Pancreas (tissue), 10 donors: ENCODE measurements around the gene TNN. TPM values are rescaled to one million over a fixed set of nuclear protein-coding genes. Genes with fewer than 3 reads are reported as not detected.

Experiments
- ATAC-seq, 4 donors: fragments of 200-7000 bp; cut with Tn5 transposase; one replicate each; pipeline versions ENCODE4 v1.8.0 to v1.9.1; 2020; ENCODE audit warnings: mild to moderate bottlenecking in 4 of 4, moderate library complexity in 4 of 4
- DNase-seq, 6 donors: peaks; one replicate each; pipeline ENCODE4 v3.0.0-alpha.2; 2020
- FAIRE-seq: peaks from 2 replicates; lab custom pipeline; 2012; peaks lifted over from hg19 to GRCh38; lab: Jason Lieb, UNC
- H3K27ac ChIP-seq, 4 donors: fragments of 200-600 bp; sonication (generic); 1 replicate in 3 of 4; 2 replicates in 1 of 4; pipeline versions ENCODE4 v1.5.0 to v1.8.0; 2020
- H3K27me3 ChIP-seq, 4 donors: fragments of 200-600 bp; one replicate each; pipeline ENCODE4 v1.8.0; 2021
- H3K36me3 ChIP-seq, 3 donors: fragments of 200-600 bp; sonication (generic) in 1 of 3; one replicate each; pipeline versions ENCODE4 v1.5.0 to v1.8.0; 2020 to 2021
- H3K4me1 ChIP-seq, 3 donors: fragments of 200-600 bp; one replicate each; pipeline ENCODE4 v1.8.0; 2021
- H3K4me3 ChIP-seq, 4 donors: fragments of 200-600 bp; sonication (generic) in 2 of 4; one replicate each; pipeline versions ENCODE4 v1.5.0 to v1.8.0; 2020 to 2021
- H3K9me3 ChIP-seq, 4 donors: fragments of 200-600 bp; one replicate each; pipeline ENCODE4 v1.8.0; 2021
- WGBS, 2 donors: extraction: QIAGEN DNeasy Blood & Tissue Kit; methylation state at CpG; one replicate each; pipeline ENCODE4 v1.1.7; 2013; 5-methylcytosine and 5-hydroxymethylcytosine counted together
- intact Hi-C, 3 donors: fragments of 100-400 bp; cut with DNase I; formaldehyde crosslinking; loops; one replicate each; pipeline versions ENCODE4 v1.11.1 to v1.14.2; 2022
- polyA plus RNA-seq, 2 donors: library from polyadenylated mRNA; stranded (reverse); fragments of 200-250 nt; gene quantifications; one replicate each; pipeline ENCODE4 v1.2.3, GENCODE V29; 2013
- total RNA-seq, 6 donors: library from RNA; stranded (reverse); fragmentation: NEBNext Ultra II Directional in 4 of 6; extraction: Animal tissue kit (Norgen Biotek cat#: 25700) in 4 of 6; gene quantifications; one replicate each; pipeline versions ENCODE4 v1.2.1 to v1.2.4, GENCODE V29; 2021 to 2023
- TF ChIP-seq, protein P1 (sequence below), 4 donors: fragments of 200-600 bp; sonication (generic) in 3 of 4; IDR thresholded peaks; one replicate each; pipeline versions ENCODE4 v1.5.0 to v1.8.0; 2021; ENCODE audit warnings: antibody characterized with exemption in 4 of 4
- donor health status: healthy with polysubstance abuse.
- donor health status: DM: no; HTN: no; CAD: no; lungs with moderate emphysema.
- donor health status: DM: no; HTN: no; CAD: no.
- donor health status: control.
- donor health status: control.
- donor health status: Bipolar disorder and iron deficiency.
- donor health status: DM: yes; HTN: yes; CAD: no.
- donor health status: DM: no; HTN: no; CAD: no.
- donor health status: DM: no; HTN: no; CAD: no.
- donor health status: DM: yes; HTN: yes; CAD: no.

Gene TNN
- total and polyA plus RNA-seq, 8 donors = 0.05 to 0.09 (median 0.07) TPM; not detected in 4

DNA sequence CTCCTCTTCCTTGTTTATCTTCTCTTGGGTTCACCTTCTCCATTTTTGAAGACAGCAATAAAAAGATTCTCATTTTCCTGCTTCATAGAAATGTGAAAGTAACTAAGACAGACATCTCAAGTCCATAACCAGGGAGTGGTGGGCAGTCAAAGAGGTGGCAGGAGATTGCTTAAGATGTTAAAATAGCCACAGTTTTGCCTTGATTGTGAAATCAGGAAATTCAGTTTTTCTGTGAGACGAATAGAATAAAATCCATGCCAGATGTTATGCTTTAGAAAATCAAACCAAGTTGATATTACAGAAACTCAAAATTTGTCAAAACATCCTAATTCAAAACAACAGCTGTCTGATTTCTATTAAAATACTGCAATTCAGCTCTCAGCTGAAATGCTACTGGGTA, 57.2 kb downstream of the TNN start:
- peak in 1 of 4 donors; percentile 19 for ATAC-seq
- WGBS, 2 donors = 51 to 60% methylated on average over 1 of the region's 1 CpG

DNA sequence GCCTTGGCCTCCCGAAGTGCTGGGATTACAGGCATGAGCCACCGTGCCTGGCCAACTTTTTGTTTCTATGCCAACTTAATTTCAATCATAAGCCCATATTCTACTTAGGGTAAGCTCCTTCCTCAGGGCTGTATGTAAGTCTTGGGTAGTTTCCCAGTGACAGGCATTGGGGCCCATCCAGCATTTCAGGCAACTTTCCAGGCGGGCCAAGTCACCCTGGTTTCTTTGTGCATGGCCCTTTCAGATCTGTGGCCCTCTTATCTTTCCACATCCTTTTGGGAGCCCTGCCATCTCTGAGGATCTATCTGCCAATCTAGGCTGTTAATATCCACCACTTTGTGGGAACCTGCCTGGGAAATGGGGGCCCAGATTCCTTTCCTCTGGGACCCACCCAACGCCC, 58.7 kb downstream of the TNN start:
- intact Hi-C loops = no loop called here
- 67 to 73% methylated on average over 4 of the region's 4 CpGs for WGBS, 2 donors
- H3K9me3 ChIP-seq = no peaks in the 10 kb centered on the region
- TF ChIP-seq, protein P1, sequence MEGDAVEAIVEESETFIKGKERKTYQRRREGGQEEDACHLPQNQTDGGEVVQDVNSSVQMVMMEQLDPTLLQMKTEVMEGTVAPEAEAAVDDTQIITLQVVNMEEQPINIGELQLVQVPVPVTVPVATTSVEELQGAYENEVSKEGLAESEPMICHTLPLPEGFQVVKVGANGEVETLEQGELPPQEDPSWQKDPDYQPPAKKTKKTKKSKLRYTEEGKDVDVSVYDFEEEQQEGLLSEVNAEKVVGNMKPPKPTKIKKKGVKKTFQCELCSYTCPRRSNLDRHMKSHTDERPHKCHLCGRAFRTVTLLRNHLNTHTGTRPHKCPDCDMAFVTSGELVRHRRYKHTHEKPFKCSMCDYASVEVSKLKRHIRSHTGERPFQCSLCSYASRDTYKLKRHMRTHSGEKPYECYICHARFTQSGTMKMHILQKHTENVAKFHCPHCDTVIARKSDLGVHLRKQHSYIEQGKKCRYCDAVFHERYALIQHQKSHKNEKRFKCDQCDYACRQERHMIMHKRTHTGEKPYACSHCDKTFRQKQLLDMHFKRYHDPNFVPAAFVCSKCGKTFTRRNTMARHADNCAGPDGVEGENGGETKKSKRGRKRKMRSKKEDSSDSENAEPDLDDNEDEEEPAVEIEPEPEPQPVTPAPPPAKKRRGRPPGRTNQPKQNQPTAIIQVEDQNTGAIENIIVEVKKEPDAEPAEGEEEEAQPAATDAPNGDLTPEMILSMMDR (IDR thresholded peaks at IDR 0.05) = no peak
- no peak overlapping the region for H3K27ac ChIP-seq
- no peak for ATAC-seq
- H3K4me3 ChIP-seq = no peak overlapping the region
- H3K27me3 ChIP-seq = no peaks in the 10 kb centered on the region
- H3K36me3 ChIP-seq = no peaks in the 10 kb centered on the region
- no peak for FAIRE-seq
- no peaks in the 10 kb centered on the region for H3K4me1 ChIP-seq
- DNase-seq = no peak

More for the DNA sequence above, 57.2 kb downstream of the TNN start:
- TF ChIP-seq, protein P1 (IDR thresholded peaks at IDR 0.05) = no peak
- no peak for FAIRE-seq
- intact Hi-C loops = loop anchor here in 1 of 3 donors (5.0 kb wide), 1 partner anchor 93 kb away; no protein-coding TSS in a partner anchor
- Histone ChIP-seq H3K36me3 (no peaks in the 10 kb centered on the region), H3K27ac (no peak overlapping the region), H3K4me3 (no peak overlapping the region), H3K4me1 (no peaks in the 10 kb centered on the region), H3K9me3 (no peaks in the 10 kb centered on the region), H3K27me3 (no peaks in the 10 kb centered on the region)
- DNase-seq = no peak

GRCh38 chr1:175127565-175127964, 59.9 kb downstream of the TNN start:
- Histone ChIP-seq H3K36me3 (no peaks in the 10 kb centered on the region), H3K4me3 (no peak overlapping the region), H3K9me3 (no peaks in the 10 kb centered on the region), H3K27ac (no peak overlapping the region), H3K4me1 (no peaks in the 10 kb centered on the region), H3K27me3 (no peaks in the 10 kb centered on the region)
- FAIRE-seq (no peak), DNase-seq (no peak), ATAC-seq (no peak)
- 70 to 84% methylated on average over 6 of the region's 6 CpGs for WGBS, 2 donors
- intact Hi-C loops = no loop called here
- TF ChIP-seq, protein P1 (IDR thresholded peaks at IDR 0.05) = no peak

DNA sequence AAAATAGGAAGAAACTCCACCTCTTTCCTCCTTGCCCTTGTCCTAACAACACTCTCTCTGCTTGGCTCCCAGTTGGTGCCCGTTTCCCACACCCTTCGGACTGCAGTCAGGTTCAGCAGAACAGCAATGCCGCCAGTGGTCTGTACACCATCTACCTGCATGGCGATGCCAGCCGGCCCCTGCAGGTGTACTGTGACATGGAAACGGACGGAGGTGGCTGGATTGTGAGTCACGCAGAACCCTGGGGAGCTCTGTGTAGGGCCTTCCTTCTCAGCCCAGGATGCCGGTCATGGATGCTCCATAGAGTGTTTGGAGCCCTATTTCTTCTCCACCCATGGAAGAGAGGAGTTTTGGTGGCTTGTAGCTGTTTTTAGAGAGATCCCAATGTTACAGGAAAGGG, 60.9 kb downstream of the TNN start:
- no peak for DNase-seq
- Histone ChIP-seq H3K9me3 (no peaks in the 10 kb centered on the region), H3K27me3 (no peaks in the 10 kb centered on the region), H3K4me3 (no peak overlapping the region), H3K27ac (no peak overlapping the region), H3K36me3 (no peaks in the 10 kb centered on the region), H3K4me1 (no peaks in the 10 kb centered on the region)
- no peak for ATAC-seq
- TF ChIP-seq, protein P1 (IDR thresholded peaks at IDR 0.05) = no peak
- FAIRE-seq = no peak
- intact Hi-C loops = no loop called here
- WGBS, 2 donors = 77 to 88% methylated on average over 9 of the region's 9 CpGs

- ATAC-seq = no peak
- H3K9me3 ChIP-seq = no peaks in the 10 kb centered on the region
- TF ChIP-seq, protein P1 (IDR thresholded peaks at IDR 0.05) = no peak
- H3K4me1 ChIP-seq = no peaks in the 10 kb centered on the region
- 77 to 86% methylated on average over 1 of the region's 1 CpG for WGBS, 2 donors
- no peaks in the 10 kb centered on the region for H3K27me3 ChIP-seq
- no peaks in the 10 kb centered on the region for H3K36me3 ChIP-seq
- intact Hi-C loops = no loop called here
- H3K27ac ChIP-seq = no peak overlapping the region
- DNase-seq = no peak
- no peak for FAIRE-seq
- no peak overlapping the region for H3K4me3 ChIP-seq
Observed at GRCh38 chr1:175129182-175129581, 61.5 kb downstream of the TNN start.
